A549 (cell line): ENCODE data around the gene NME5. TPM values are rescaled to one million over a fixed set of nuclear protein-coding genes. Genes with fewer than 3 reads are reported as not detected.

ENCODE experiments used
- ATAC-seq, 2 experiments: fragments of 200-7000 bp in 1 of 2; fragments of >200 bp in 1 of 2; cut with Nextera tagmentation in 1 of 2; cut with Tn5 transposase in 1 of 2; 3 replicates each; pipeline versions ENCODE4 v1.8.0 to v1.9.1; 2018 to 2020; ENCODE audit warnings: mild to moderate bottlenecking in 1 of 2, moderate library complexity in 1 of 2
- CTCF ChIA-PET: fragments of 300-600 bp; sonication (Branson Sonifier 250); formaldehyde crosslinking; extraction: SDS; loops from one replicate; lab custom pipeline; 2021; ENCODE audit warnings: antibody characterized with exemption, inconsistent platforms; lab: Yijun Ruan, JAX
- POLR2A ChIA-PET: fragments of 350-600 bp; formaldehyde crosslinking; extraction: SDS; loops from one replicate; lab custom pipeline; 2021; ENCODE audit warnings: antibody characterized with exemption, inconsistent platforms; lab: Yijun Ruan, JAX
- DNase-seq, 2 experiments: peaks; one replicate each; pipeline versions ENCODE4 v3.0.0 to v3.0.0-alpha.2; 2011 to 2016; ENCODE audit warnings: low read depth in 1 of 2, low spot score in 1 of 2
- FAIRE-seq: peaks from 2 replicates; lab custom pipeline; 2011; peaks lifted over from hg19 to GRCh38; lab: Jason Lieb, UNC
- H3K27ac ChIP-seq, 2 experiments: fragments of >200 bp; sonication (Bioruptor Twin); formaldehyde crosslinking; 3 replicates each; pipeline ENCODE4 v1.5.1; 2016 to 2017
- H3K4me1 ChIP-seq: fragments of >200 bp; sonication (Bioruptor Twin); formaldehyde crosslinking; 3 replicates; pipeline ENCODE4 v1.6.1; 2016
- H3K4me2 ChIP-seq: fragments of >200 bp; sonication (Bioruptor Twin); formaldehyde crosslinking; 3 replicates; pipeline ENCODE4 v1.6.1; 2016
- H3K4me3 ChIP-seq: fragments of >200 bp; sonication (Bioruptor Twin); formaldehyde crosslinking; 3 replicates; pipeline ENCODE4 v1.5.1; 2016
- H3K9me3 ChIP-seq: fragments of >200 bp; sonication (Bioruptor Twin); formaldehyde crosslinking; 3 replicates; pipeline ENCODE4 v1.6.1; 2016
- BHLHE40 ChIP-seq: IDR thresholded peaks from 2 replicates; pipeline ENCODE4 v1.6.1; 2012; ENCODE audit warnings: low read depth, low read length, inconsistent platforms
- CHD2 ChIP-seq: fragments of 150-350 bp; IDR thresholded peaks from 2 replicates; pipeline ENCODE4 v1.6.1; 2014; ENCODE audit warnings: low read length; ENCODE audit not compliant: partially characterized antibody
- CHD4 ChIP-seq: fragments of 200-600 bp; sonication (generic); IDR thresholded peaks from 2 replicates; pipeline ENCODE4 v1.6.1; 2016; ENCODE audit warnings: antibody characterized with exemption, mild to moderate bottlenecking, borderline replicate concordance
- CTCF ChIP-seq: fragments of >200 bp; sonication (Bioruptor Twin); formaldehyde crosslinking; IDR thresholded peaks from 3 replicates; pipeline ENCODE4 v1.5.1; 2016
- GATA3 ChIP-seq: IDR thresholded peaks from 2 replicates; pipeline ENCODE4 v1.6.1; 2012; ENCODE audit warnings: borderline replicate concordance
- HDAC2 ChIP-seq: fragments of 200-600 bp; sonication (generic); IDR thresholded peaks from 2 replicates; pipeline ENCODE4 v1.6.1; 2016
- KDM5A ChIP-seq: fragments of 200-600 bp; sonication (generic); IDR thresholded peaks from 2 replicates; pipeline ENCODE4 v1.6.1; 2016; ENCODE audit warnings: antibody characterized with exemption, mild to moderate bottlenecking
- NPAS2 ChIP-seq: fragments of 250-450 bp; sonication (Bioruptor Pico); IDR thresholded peaks from 2 replicates; pipeline ENCODE4 v1.8.0; 2022; ENCODE audit warnings: mild to moderate bottlenecking, moderate library complexity, borderline replicate concordance
- NR3C1 ChIP-seq: fragments of >200 bp; sonication (Bioruptor Twin); formaldehyde crosslinking; IDR thresholded peaks from 3 replicates; pipeline ENCODE4 v1.6.1; 2017
- PHF8 ChIP-seq: fragments of 200-600 bp; sonication (generic); IDR thresholded peaks from 2 replicates; pipeline ENCODE4 v1.6.1; 2016; ENCODE audit warnings: low read depth, mild to moderate bottlenecking, antibody characterized with exemption, moderate library complexity, borderline replicate concordance
- USF2 ChIP-seq: fragments of 450-650 bp; IDR thresholded peaks from 2 replicates; pipeline ENCODE4 v1.6.1; 2014; ENCODE audit warnings: antibody characterized with exemption
- ZFP36 ChIP-seq: fragments of 450-650 bp; IDR thresholded peaks from 2 replicates; pipeline ENCODE4 v1.6.1; 2014; ENCODE audit warnings: borderline replicate concordance; ENCODE audit not compliant: partially characterized antibody
- ZNF302 ChIP-seq: fragments of 250-450 bp; sonication (Bioruptor Pico); IDR thresholded peaks from 2 replicates; pipeline ENCODE4 v1.9.0; 2021; ENCODE audit warnings: inconsistent platforms, mild to moderate bottlenecking, moderate library complexity
- WGBS: methylation state at CpG from one replicate; pipeline ENCODE4 v1.1.6; 2017; ENCODE audit errors: missing lambda C conversion rate; 5-methylcytosine and 5-hydroxymethylcytosine counted together
- polyA plus RNA-seq, 4 experiments: library from polyadenylated mRNA; depleted of rRNA in 3 of 4; stranded (reverse); fragments of >200 nt; fragmentation: RNase III in 1 of 4; extraction: RNeasy Plus Mini Kit Qiagen cat#74134 plus additional on column Dnase treatment in 1 of 4; gene quantifications; 2 replicates in 3 of 4; 3 replicates in 1 of 4; pipeline ENCODE4 v1.2.3, GENCODE V29; 2011 to 2017
- small RNA-seq, 6 experiments: library from RNA; depleted of rRNA; stranded (forward); fragments of <200 nt; gene quantifications; one replicate each; pipeline ENCODE3, GENCODE V24; 2012
- TF ChIP-seq, protein P1 (sequence below): IDR thresholded peaks from 2 replicates; pipeline ENCODE4 v1.6.1; 2012
- TF ChIP-seq, protein P2 (sequence below): fragments of 250-450 bp; sonication (Bioruptor Pico); IDR thresholded peaks from 2 replicates; pipeline ENCODE4 v1.5.0; 2020; ENCODE audit warnings: low read depth, mild to moderate bottlenecking, moderate library complexity
- TF ChIP-seq, protein P3 (sequence below): fragments of 250-450 bp; sonication (Bioruptor Pico); IDR thresholded peaks from 2 replicates; pipeline ENCODE4 v1.5.0; 2021; ENCODE audit warnings: mild to moderate bottlenecking, moderate library complexity, borderline replicate concordance

The NME5 gene
- polyA plus RNA-seq, 2 of the 4 experiments (the other 2 are of a cell fraction), result not detected

DNA sequence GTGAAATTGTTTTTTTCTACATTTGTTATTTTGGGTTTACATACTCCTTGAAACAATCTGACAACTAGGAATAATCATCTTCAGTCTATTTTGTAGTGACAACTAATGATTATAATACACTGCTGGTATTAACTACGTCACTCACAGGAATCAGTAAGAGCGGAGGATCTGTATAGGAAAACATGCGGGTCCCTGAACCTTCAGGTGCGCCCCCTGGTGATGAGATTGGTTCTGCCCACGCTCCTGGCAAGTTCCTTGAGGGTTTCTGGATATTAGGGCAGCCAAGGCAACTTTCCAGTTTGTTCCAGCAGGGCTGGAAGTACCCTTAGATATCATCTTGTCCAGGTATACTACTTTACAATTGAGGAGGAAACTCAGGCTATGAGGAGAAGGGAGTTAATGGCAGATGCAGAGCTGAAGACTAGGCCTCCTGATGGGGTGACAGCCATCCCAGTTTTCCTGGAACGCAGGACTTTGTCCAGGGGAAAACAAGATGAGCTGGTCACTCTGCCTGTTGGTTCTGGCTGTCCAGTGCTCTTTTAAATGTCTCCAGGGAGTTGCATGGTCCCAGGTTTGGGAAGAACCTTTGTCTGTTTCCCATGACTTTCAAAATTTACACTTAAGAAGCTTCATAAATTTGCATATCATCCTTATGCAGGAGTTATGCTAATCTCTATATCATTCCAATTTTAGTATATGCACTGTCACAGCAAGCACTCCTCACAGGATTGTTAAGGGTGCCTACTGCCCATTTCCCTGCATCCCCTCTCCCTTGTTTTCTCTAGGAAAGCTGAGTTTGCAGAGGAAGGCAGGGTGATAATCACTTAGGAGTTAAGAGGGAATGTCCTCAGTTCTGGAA is 70.3 kb downstream of the NME5 start (continued):
- TF ChIP-seq CTCF (peak; percentile 92), CHD2 (no peak), ZNF302 (CRISPR knock-in tag) (no peak)
- TF ChIP-seq, protein P1, sequence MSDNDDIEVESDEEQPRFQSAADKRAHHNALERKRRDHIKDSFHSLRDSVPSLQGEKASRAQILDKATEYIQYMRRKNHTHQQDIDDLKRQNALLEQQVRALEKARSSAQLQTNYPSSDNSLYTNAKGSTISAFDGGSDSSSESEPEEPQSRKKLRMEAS, result 0 out of 2 replicates have a peak, but pooled peaks have one; percentile 44
- TF ChIP-seq, protein P2, sequence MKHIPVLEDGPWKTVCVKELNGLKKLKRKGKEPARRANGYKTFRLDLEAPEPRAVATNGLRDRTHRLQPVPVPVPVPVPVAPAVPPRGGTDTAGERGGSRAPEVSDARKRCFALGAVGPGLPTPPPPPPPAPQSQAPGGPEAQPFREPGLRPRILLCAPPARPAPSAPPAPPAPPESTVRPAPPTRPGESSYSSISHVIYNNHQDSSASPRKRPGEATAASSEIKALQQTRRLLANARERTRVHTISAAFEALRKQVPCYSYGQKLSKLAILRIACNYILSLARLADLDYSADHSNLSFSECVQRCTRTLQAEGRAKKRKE (CRISPR knock-in tag), result no peak

DNA sequence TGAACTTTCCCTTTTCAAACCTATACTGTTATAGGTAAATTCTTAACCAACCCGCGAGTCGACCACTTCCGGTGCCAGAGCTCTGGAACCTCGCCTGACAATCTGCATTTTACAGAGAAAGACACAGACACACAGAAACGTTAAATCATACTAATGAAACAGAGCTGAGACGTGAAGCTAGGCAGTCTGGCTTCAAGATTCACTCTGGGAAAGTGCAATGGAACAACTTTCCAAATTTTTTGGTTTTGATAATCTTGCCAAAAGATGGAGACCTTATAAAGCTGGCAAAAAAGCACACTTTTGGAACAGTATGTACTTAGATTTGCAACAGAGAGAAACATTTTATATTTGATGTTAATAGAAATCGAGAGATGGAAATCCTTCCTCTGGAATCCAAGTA is 71.3 kb downstream of the NME5 start:
- Histone ChIP-seq H3K4me1 (no peaks in the 10 kb centered on the region), H3K4me2 (no peak overlapping the region), H3K9me3 (no peaks in the 10 kb centered on the region), H3K27ac (no peak overlapping the region), H3K4me3 (no peak overlapping the region)
- no peak for ATAC-seq
- DNase-seq, result no peak
- TF ChIP-seq NR3C1 (no peak), ZFP36 (no peak), PHF8 (no peak), HDAC2 (no peak), BHLHE40 (no peak), CHD4 (no peak), GATA3 (no peak), KDM5A (no peak), NPAS2 (CRISPR knock-in tag) (no peak), USF2 (no peak), ZNF302 (CRISPR knock-in tag) (no peak)
- TF ChIP-seq, protein P1, result no peak
- TF ChIP-seq, protein P3, sequence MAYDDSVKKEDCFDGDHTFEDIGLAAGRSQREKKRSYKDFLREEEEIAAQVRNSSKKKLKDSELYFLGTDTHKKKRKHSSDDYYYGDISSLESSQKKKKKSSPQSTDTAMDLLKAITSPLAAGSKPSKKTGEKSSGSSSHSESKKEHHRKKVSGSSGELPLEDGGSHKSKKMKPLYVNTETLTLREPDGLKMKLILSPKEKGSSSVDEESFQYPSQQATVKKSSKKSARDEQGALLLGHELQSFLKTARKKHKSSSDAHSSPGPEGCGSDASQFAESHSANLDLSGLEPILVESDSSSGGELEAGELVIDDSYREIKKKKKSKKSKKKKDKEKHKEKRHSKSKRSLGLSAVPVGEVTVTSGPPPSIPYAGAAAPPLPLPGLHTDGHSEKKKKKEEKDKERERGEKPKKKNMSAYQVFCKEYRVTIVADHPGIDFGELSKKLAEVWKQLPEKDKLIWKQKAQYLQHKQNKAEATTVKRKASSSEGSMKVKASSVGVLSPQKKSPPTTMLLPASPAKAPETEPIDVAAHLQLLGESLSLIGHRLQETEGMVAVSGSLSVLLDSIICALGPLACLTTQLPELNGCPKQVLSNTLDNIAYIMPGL, result no peak
- ChIA-PET CTCF (interaction anchor here (0.6 to 18.0 kb wide), 23 partner anchors 10 to 498 kb away, joined by 3 to 402 read pairs (median 6); partner anchors contain the start of genes FAM13B, PKD2L2 and WNT8A), POLR2A (no interaction called here)
- WGBS, result 76% methylated on average over 8 of the region's 8 CpGs
- FAIRE-seq, result no peak

Small RNA genes lying within 50 kb of the gene (small RNA-seq; reads per million reads assigned to genes)
- gene RNU6-1148P, result 0 reads per million in 6 experiments
- gene RNU6-460P, result 0 to 0.77 (median 0.30) reads per million in 6 experiments
- 0 to 156 (median 0.54) reads per million in 6 experiments for gene RNU6-888P

Other genes with a start within 250 kb of the NME5 start
- gene PKD2L2, start 250.0 kb downstream of the NME5 start, polyA plus RNA-seq (2011; rRNA removed), result 0.05 TPM in 1 of 2 replicates, not detected in the other
- 0.04 TPM in 1 of 3 replicates, not detected in the others for gene PKD2L2, start 250.0 kb downstream of the NME5 start, polyA plus RNA-seq (2017; fragmentation: RNase III; extraction: RNeasy Plus Mini Kit Qiagen cat#74134 plus additional on column Dnase treatment)
- 12.2 and 15.1 TPM in 2 replicates for gene FAM13B, start 106.3 kb downstream of the NME5 start, polyA plus RNA-seq (2011; rRNA removed)
- gene FAM13B, start 106.3 kb downstream of the NME5 start, polyA plus RNA-seq (2017; fragmentation: RNase III; extraction: RNeasy Plus Mini Kit Qiagen cat#74134 plus additional on column Dnase treatment), result 14.9 to 17.4 TPM (median 15.4 TPM) in 3 replicates
- not detected in 2 replicates for gene WNT8A, start 55.4 kb downstream of the NME5 start, polyA plus RNA-seq (2011; rRNA removed)
- gene WNT8A, start 55.4 kb downstream of the NME5 start, polyA plus RNA-seq (2017; fragmentation: RNase III; extraction: RNeasy Plus Mini Kit Qiagen cat#74134 plus additional on column Dnase treatment), result not detected in 3 replicates
- gene BRD8, start 39.2 kb upstream of the NME5 start, polyA plus RNA-seq (2011; rRNA removed), result 82.3 and 85.8 TPM in 2 replicates
- 65.7 to 75.6 TPM (median 65.7 TPM) in 3 replicates for gene BRD8, start 39.2 kb upstream of the NME5 start, polyA plus RNA-seq (2017; fragmentation: RNase III; extraction: RNeasy Plus Mini Kit Qiagen cat#74134 plus additional on column Dnase treatment)
- 37.4 and 42.2 TPM in 2 replicates for gene KIF20A, start 39.7 kb upstream of the NME5 start, polyA plus RNA-seq (2011; rRNA removed)
- gene KIF20A, start 39.7 kb upstream of the NME5 start, polyA plus RNA-seq (2017; fragmentation: RNase III; extraction: RNeasy Plus Mini Kit Qiagen cat#74134 plus additional on column Dnase treatment), result 45.0 to 51.4 TPM (median 49.1 TPM) in 3 replicates
- 61.7 and 70.3 TPM in 2 replicates for gene CDC23, start 73.9 kb upstream of the NME5 start, polyA plus RNA-seq (2011; rRNA removed)
- 35.5 to 37.5 TPM (median 37.1 TPM) in 3 replicates for gene CDC23, start 73.9 kb upstream of the NME5 start, polyA plus RNA-seq (2017; fragmentation: RNase III; extraction: RNeasy Plus Mini Kit Qiagen cat#74134 plus additional on column Dnase treatment)
- gene GFRA3, start 135.2 kb upstream of the NME5 start, polyA plus RNA-seq (2011; rRNA removed), result 0.08 and 0.09 TPM in 2 replicates
- gene GFRA3, start 135.2 kb upstream of the NME5 start, polyA plus RNA-seq (2017; fragmentation: RNase III; extraction: RNeasy Plus Mini Kit Qiagen cat#74134 plus additional on column Dnase treatment), result 0.04 to 0.07 TPM in 2 of 3 replicates, not detected in the other
- gene CDC25C, start 192.4 kb upstream of the NME5 start, polyA plus RNA-seq (2011; rRNA removed), result 19.3 and 20.5 TPM in 2 replicates
- 11.2 to 12.7 TPM (median 12.6 TPM) in 3 replicates for gene CDC25C, start 192.4 kb upstream of the NME5 start, polyA plus RNA-seq (2017; fragmentation: RNase III; extraction: RNeasy Plus Mini Kit Qiagen cat#74134 plus additional on column Dnase treatment)
- 24.5 and 24.9 TPM in 2 replicates for gene FAM53C, start 198.8 kb upstream of the NME5 start, polyA plus RNA-seq (2011; rRNA removed)
- gene FAM53C, start 198.8 kb upstream of the NME5 start, polyA plus RNA-seq (2017; fragmentation: RNase III; extraction: RNeasy Plus Mini Kit Qiagen cat#74134 plus additional on column Dnase treatment), result 21.9 to 25.7 TPM (median 24.7 TPM) in 3 replicates
- gene KDM3B, start 213.3 kb upstream of the NME5 start, polyA plus RNA-seq (2011; rRNA removed), result 50.6 and 52.5 TPM in 2 replicates
- gene KDM3B, start 213.3 kb upstream of the NME5 start, polyA plus RNA-seq (2017; fragmentation: RNase III; extraction: RNeasy Plus Mini Kit Qiagen cat#74134 plus additional on column Dnase treatment), result 35.4 to 38.1 TPM (median 37.4 TPM) in 3 replicates